HG03469 (cell line): Measurements from ENCODE around the gene FADS2.

Experiments
- ATAC-seq: cut with Tn5 transposase; IDR thresholded peaks from one replicate; pipeline ENCODE4 v1.9.1; 2021; ENCODE audit warnings: mild to moderate bottlenecking, moderate library complexity, moderate number of reproducible peaks; ENCODE audit not compliant: unreplicated experiment

The FADS2 gene

GRCh38 chr11:61795459-61795858 lies 32.6 kb upstream of the FADS2 start:
- ATAC-seq = no peak

GRCh38 chr11:61795876-61796526 lies 32.1 kb upstream of the FADS2 start:
- ATAC-seq = no peak

- no peak for ATAC-seq
These were observed 30.7 kb upstream of the FADS2 start for GRCh38 chr11:61797263-61797944.

DNA sequence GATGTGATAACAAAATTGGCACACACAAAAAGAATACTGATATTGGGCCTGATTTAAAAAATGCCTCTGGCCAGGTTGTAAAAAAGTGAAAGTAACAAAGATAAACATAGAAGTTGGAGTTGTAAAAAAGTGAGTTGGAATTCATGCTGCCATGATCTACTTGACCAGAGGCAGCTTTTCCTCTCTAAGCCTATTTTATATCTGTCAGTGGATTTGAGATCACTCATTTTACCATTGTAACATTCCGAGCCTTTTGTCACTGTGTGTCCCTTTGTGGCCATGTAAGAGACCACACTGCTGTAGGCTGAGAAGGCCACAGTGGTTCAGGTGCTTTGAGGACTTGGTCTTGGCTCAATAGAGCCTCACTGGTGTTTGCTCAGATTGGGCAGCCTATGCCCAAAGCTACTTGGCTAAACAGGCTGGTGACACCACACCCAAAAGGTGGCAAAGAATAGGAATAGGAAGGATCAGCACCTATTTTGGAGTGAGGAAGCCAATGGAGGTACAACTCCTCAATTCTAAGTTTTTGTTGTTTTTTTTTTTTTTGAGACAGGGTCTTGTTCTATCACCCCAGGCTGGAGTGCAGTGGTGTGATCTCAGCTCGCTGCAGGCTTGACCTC lies 28.3 kb upstream of the FADS2 start:
- no peak for ATAC-seq

DNA sequence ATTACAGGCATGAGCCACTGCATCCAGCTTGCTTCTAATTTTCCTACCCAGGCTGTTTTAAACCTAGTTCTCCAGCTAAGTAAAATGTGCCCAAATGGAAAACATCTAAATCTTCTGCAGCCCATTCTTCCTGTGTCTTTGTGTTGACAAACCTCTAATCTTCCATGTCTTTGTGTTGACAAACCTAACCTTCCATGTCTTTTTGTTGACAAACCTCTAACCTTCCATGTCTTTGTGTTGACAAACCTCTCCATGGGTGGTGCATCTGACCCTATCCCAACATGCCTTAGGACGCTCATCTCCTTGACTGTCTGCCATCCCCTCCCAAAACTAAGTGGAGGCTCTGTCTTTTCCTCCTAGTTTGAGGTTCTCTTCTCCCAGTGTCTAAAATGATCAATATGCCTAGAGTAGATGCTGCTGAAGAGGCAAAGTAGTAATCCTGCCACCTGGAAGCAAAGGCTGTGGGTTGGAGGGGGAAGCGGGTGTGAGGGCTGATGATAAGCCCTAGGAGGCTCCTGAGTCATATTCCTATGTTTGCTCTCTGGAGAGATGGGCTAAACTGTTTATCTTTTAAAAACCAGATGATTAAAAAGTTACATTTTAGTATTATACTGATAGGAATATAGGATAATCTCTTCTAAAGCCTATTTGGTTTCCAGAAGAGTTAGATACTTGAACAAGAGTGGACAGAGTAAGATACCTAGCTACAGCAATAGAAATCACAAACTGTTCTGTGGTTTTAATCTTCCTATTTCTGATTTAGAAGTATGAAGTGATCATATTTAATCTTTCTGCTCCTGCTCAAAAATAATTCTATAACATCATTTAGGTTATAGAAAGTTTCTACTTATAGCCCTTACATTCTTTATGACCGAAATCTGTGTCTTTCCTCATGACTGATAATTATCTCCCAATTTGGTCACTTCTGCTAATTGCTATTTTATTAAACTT lies 27.5 kb upstream of the FADS2 start:
- no peak for ATAC-seq

DNA sequence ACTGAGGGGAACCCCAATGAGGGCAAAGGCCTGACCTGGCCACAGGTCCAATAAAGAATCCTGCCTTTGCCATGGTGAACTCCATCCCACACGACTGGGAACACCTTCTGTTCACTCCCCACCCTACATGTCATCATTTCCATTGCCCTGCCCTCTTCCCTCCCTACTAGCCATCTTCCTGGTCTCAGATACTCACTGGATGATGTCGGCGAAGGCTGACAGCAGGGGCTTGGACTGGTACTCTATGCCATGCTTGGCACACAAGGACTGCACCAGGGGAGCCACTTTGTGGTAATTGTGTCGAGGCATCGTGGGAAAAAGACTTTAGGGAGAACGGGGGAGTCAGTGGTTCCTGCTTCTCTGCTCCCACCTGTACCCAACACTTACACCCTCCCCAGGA lies 25.5 kb upstream of the FADS2 start:
- ATAC-seq = no peak

GRCh38 chr11:61803889-61804647 lies 24.0 kb upstream of the FADS2 start:
- ATAC-seq = no peak

GRCh38 chr11:61805146-61805545 lies 23.0 kb upstream of the FADS2 start:
- ATAC-seq = no peak

GRCh38 chr11:61806785-61807184 lies 21.3 kb upstream of the FADS2 start:
- no peak for ATAC-seq

- no peak for ATAC-seq
These were observed 17.4 kb upstream of the FADS2 start for GRCh38 chr11:61810671-61811175.

DNA sequence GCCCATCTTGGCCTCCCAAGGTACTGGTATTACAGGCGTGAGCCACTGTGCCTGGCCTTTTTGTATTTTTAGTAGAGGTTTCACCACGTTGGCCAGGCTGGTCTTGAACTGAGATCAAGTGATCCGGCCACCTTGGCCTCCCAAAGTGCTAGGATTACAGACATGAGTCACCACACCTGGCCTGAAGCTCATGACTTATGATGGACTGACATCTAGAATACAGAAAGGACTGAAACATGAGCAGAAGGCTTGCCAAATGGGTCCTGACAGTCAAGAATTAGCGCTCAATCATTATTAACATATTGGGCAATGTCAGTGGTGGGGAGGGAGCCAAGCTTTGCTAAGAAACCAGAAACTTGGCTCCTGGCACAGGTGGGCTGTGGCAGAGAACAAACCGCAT lies 16.3 kb upstream of the FADS2 start:
- no peak for ATAC-seq

DNA sequence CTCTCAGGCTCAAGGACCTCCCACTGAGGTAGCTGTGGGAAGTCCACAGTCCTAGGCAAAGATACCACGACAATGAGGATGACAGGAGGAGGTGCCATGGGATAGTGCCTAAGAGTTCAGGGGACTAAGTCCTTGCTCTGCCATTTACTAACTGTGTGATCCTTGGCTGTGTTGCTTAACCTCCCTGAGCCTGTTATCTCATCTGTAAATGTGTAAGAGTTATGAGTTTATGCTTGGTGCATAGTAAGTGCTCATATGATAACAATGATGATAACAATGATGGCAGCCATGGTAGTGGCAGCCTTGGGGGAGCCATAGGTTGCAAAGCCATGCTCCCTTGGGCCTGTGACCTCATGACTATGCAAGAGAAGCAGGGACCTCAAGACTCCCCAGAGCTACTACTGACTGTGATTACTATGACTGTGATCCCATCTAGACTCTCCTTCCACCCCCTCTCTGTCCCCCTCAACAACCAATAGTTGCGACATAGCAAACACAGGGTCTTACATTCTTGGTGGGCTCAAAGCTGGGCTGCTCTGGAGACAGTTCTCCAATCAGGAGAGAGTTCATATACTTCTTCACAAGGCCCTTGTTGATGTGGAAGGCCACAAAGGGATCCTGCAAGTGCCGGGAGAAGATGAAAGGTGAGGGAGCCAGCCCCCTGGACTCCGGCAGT lies 15.2 kb upstream of the FADS2 start:
- ATAC-seq = no peak

GRCh38 chr11:61814247-61814957 lies 13.7 kb upstream of the FADS2 start:
- ATAC-seq = no peak

DNA sequence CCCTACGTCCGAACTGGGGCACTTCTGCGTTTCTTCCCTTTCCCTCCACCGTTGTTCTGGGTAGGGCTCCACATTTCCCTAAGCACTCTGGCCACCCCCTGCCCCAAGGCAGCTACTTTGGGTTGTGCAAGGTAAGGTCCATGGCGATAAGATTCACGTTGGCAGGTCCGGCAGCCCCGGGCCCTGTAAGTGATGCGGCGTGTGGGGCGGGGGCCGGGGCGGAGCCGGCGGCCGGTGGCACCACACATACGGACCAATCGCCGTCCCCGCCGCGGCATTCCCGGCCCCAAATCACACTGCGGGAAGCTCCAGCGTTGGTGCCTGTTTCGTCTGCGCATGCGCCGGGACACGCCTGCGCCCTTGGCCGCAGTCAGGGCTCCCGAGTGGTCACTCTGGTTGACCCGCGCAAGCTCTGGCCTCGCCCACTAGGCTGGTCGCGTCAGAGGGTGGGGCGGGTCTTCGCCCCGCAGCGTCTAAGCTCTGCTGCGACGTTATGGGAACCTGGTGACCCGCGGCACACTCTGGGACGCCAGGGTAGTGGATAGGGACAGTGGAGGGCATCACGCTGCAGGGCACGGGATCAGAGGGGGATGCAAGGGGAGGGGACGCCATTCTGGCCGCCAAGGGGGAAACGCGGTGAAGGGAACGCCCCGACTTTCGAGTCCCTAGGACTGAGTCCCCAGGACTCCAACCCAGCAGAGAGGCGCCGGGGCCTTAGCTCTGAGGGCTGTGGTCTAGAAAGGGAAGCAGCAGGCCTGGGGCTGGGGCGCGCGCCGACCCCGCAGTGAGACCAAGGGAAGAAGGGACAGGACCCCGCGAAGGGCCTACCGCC lies 12.9 kb upstream of the FADS2 start:
- peak; percentile 31 for ATAC-seq

DNA sequence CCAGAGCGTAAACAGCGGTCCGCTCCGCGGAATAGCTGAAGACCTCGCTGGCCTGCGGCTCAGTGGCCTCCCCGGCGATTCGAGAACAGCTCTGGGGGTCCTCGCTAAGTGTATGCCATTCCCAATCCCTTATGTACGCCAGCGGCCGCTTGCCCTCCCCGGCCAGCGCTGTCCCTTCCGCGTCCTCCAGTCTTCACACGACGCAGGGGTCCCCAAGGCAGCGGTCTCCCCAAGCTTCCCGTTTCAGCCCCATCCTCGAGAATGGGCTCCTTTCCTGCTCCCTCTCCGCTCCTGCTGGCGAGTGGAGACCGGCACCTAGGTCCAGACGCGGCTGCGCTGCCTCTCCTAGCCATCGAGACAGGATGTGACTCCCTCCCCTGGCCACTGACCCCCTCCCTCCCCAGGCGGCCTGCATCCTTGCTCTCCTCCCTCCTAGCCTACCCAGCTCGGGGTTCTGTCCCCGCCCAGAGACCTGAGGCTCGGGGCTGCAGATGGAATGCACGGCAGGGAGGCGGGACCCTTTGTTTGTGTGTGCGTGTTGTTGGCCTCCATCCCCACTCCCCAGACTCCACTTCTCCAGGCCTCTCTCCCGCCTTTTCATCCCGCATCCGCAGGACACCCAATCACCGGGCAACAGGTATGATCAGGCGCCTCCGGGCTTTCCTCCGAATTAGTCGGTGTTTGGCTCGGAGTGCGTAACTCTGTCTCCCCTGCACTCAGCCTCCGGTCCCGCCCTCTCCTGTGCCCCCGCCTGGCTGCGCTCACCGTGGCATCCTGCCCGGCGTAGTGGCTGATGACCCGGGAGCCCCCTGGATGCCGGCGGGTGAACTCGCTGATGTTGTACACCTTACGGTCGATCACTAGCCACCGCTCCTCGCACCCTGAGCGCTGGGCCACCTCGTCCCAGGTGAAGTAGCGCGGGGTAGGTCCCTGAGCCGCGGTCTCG lies 12.0 kb upstream of the FADS2 start:
- no peak for ATAC-seq

- ATAC-seq = peak; percentile 44
These were observed 11.2 kb upstream of the FADS2 start, which contains the start of gene FADS1 for GRCh38 chr11:61816736-61817455. FADS1 (minus strand) TSS chr11:61817003; CDS start chr11:61816929, 74 bp downstream.
